Measurements from ENCODE around the gene MORN1. TPM values are rescaled to one million over a fixed set of nuclear protein-coding genes. Genes with fewer than 3 reads are reported as not detected.

MORN1 gene
- total and polyA plus RNA-seq, 9 of the 15 experiments (the other 6 are each of a cell fraction or from before 2014, with no cell fraction given) = 0.24 to 9.3 (median 4.2) TPM

DNA sequence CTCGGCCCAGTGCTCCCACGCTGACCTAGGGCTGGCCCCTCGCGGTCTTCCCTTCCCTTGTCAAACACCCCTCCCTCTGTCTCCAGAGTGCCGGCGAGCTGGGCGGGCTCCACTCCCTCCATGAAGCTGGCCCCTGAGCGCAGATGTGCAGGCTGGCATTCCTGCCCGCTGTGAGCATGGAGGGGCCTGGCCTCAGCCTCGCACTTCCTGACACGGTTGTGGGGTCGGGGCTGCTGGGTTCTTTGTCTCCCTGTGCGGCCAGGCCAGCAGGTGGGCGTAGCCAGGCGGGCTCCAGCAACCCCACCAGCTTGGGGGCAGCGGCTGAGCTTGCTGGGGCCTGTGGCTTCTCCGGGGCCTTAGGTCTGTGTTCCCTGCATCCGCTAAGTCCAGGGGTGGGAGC is 35.2 kb upstream of the MORN1 start (continued):
- TF ChIP-seq MGA (IDR thresholded peaks at IDR 0.05) (no peak), MXI1 (IDR thresholded peaks at IDR 0.05; ENCODE audit: low read depth, low read length) (no peak), ZNF644 (tag; IDR thresholded peaks at IDR 0.05; ENCODE audit: low read depth) (no peak), MEF2A (IDR thresholded peaks at IDR 0.05; ENCODE audit: control insufficient read depth, low read depth, low read length) (no peak)
- TF ChIP-seq, protein P1, sequence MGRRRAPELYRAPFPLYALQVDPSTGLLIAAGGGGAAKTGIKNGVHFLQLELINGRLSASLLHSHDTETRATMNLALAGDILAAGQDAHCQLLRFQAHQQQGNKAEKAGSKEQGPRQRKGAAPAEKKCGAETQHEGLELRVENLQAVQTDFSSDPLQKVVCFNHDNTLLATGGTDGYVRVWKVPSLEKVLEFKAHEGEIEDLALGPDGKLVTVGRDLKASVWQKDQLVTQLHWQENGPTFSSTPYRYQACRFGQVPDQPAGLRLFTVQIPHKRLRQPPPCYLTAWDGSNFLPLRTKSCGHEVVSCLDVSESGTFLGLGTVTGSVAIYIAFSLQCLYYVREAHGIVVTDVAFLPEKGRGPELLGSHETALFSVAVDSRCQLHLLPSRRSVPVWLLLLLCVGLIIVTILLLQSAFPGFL (CRISPR knock-in tag; IDR thresholded peaks at IDR 0.05) = no peak

Measured in K562 (cell line).